KMS-11 (cell line): ENCODE data around the gene FAM170A.

ENCODE experiments used
- H2AFZ ChIP-seq: fragments of 200-600 bp; sonication (generic); 2 replicates; pipeline ENCODE4 v1.6.1; 2016; ENCODE audit warnings: antibody characterized with exemption, mixed run types, low read depth
- H3K27ac ChIP-seq: fragments of 200-600 bp; sonication (generic); 2 replicates; pipeline ENCODE4 v1.6.1; 2016; ENCODE audit warnings: mild to moderate bottlenecking, mixed run types
- H3K27me3 ChIP-seq: fragments of 200-600 bp; sonication (generic); 2 replicates; pipeline ENCODE4 v1.6.1; 2017; ENCODE audit warnings: mild to moderate bottlenecking, low read depth, mixed run types, moderate library complexity; ENCODE audit not compliant: insufficient read depth
- H3K36me3 ChIP-seq: fragments of 200-600 bp; sonication (generic); 2 replicates; pipeline ENCODE4 v1.6.1; 2017; ENCODE audit warnings: mild to moderate bottlenecking, mixed run types; ENCODE audit not compliant: insufficient read depth
- H3K4me1 ChIP-seq: fragments of 200-600 bp; sonication (generic); 2 replicates; pipeline ENCODE4 v1.6.1; 2016; ENCODE audit warnings: mild to moderate bottlenecking, low read depth, mixed run types; ENCODE audit not compliant: poor library complexity, severe bottlenecking
- H3K4me2 ChIP-seq: fragments of 200-600 bp; sonication (generic); 2 replicates; pipeline ENCODE4 v1.7.0; 2016; ENCODE audit warnings: mild to moderate bottlenecking, mixed run types
- H3K4me3 ChIP-seq: fragments of 200-600 bp; sonication (generic); IDR thresholded peaks from 2 replicates; pipeline ENCODE4 v1.6.1; 2017; ENCODE audit warnings: low read depth, low read length, mixed read lengths; ENCODE audit not compliant: insufficient read depth
- H3K79me2 ChIP-seq: fragments of 200-600 bp; sonication (generic); 2 replicates; pipeline ENCODE4 v1.6.1; 2016; ENCODE audit warnings: low read depth, mixed run types; ENCODE audit not compliant: insufficient read depth
- H3K9ac ChIP-seq: fragments of 200-600 bp; sonication (generic); 2 replicates; pipeline ENCODE4 v1.6.1; 2016; ENCODE audit warnings: mild to moderate bottlenecking, mixed run types
- H4K20me1 ChIP-seq: fragments of 200-600 bp; sonication (generic); 2 replicates; pipeline ENCODE4 v1.6.1; 2016; ENCODE audit warnings: mild to moderate bottlenecking, mixed run types; ENCODE audit not compliant: insufficient read depth
- TF ChIP-seq, protein P1 (sequence below): fragments of 200-600 bp; sonication (generic); conservative IDR thresholded peaks from 2 replicates; pipeline ENCODE4 v1.6.1; 2017; ENCODE audit warnings: low read depth, mild to moderate bottlenecking, antibody characterized with exemption, low read length, moderate library complexity, mixed read lengths

The FAM170A gene

DNA sequence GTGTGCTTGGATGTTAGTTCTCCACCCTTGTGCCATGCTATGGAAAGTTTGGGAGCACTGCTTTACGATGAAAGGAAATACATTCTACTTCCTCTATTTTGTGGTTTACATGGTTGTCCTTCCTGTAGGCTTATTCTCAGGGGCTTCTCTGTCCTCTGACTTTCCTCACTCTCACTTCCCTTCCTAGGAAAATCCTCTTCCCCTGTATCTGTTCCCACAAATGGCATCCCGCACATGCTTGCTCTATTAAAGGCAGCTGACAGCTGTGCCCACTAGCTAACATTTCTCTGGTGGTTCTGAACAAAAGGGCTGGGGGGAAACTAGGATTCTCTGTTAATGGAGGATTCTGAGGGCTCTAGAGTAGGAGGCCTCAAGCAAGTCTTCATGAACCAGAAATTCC is 52.4 kb downstream of the FAM170A start:
- H3K27me3 ChIP-seq: no peaks in the 10 kb centered on the region

DNA sequence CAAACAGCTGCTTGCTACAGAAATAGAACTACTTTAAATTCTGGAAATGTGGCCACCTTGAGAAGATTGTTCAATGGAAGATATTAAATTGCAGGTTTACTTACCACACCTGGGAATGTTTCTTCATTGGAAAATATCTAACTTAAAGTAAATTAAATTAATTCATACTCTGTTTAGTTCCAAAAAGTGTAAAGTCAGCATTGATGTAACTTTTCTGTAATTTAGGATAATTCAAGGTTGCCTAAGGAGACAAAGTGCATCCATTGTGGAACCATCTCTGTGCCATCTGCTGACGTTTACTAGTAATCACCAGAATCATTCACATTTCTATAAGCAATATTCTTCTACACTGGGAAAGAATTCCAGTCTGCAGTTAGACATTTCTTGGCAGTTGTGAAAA is 53.0 kb downstream of the FAM170A start:
- Histone ChIP-seq H3K4me1 (no peaks in the 10 kb centered on the region), H3K27ac (no peak overlapping the region), H3K27me3 (no peaks in the 10 kb centered on the region), H3K79me2 (no peaks in the 10 kb centered on the region), H3K4me2 (no peak overlapping the region), H2AFZ (no peak overlapping the region), H4K20me1 (no peaks in the 10 kb centered on the region), H3K9ac (no peak overlapping the region), H3K4me3 (no peak overlapping the region), H3K36me3 (no peaks in the 10 kb centered on the region)
- TF ChIP-seq, protein P1, sequence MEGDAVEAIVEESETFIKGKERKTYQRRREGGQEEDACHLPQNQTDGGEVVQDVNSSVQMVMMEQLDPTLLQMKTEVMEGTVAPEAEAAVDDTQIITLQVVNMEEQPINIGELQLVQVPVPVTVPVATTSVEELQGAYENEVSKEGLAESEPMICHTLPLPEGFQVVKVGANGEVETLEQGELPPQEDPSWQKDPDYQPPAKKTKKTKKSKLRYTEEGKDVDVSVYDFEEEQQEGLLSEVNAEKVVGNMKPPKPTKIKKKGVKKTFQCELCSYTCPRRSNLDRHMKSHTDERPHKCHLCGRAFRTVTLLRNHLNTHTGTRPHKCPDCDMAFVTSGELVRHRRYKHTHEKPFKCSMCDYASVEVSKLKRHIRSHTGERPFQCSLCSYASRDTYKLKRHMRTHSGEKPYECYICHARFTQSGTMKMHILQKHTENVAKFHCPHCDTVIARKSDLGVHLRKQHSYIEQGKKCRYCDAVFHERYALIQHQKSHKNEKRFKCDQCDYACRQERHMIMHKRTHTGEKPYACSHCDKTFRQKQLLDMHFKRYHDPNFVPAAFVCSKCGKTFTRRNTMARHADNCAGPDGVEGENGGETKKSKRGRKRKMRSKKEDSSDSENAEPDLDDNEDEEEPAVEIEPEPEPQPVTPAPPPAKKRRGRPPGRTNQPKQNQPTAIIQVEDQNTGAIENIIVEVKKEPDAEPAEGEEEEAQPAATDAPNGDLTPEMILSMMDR: no peak

More for the DNA sequence above, 52.4 kb downstream of the FAM170A start:
- no peaks in the 10 kb centered on the region for H3K4me1 ChIP-seq
- H3K4me3 ChIP-seq: no peak overlapping the region
- no peak overlapping the region for H3K9ac ChIP-seq
- H3K36me3 ChIP-seq: no peaks in the 10 kb centered on the region
- no peaks in the 10 kb centered on the region for H4K20me1 ChIP-seq
- TF ChIP-seq, protein P1: no peak
- H3K79me2 ChIP-seq: no peaks in the 10 kb centered on the region
- H3K27ac ChIP-seq: no peak overlapping the region
- H2AFZ ChIP-seq: no peak overlapping the region
- no peak overlapping the region for H3K4me2 ChIP-seq
